ENCODE measurements around the gene KRT81.

KRT81 gene

GRCh38 chr12:52248541-52249461 is 42.5 kb downstream of the KRT81 start:
- no peak overlapping the region for H3K4me2 ChIP-seq (ENCODE audit: low read length)

GRCh38 chr12:52247622-52248540 is 43.5 kb downstream of the KRT81 start:
- no peak for TF ChIP-seq CTCF (IDR thresholded peaks at IDR 0.05; ENCODE audit: low read length)
- no peak for TF ChIP-seq EZH2 (IDR thresholded peaks at IDR 0.05; ENCODE audit: borderline replicate concordance, low read length)
- no peaks in the 10 kb centered on the region for H4K20me1 ChIP-seq (ENCODE audit: insufficient read depth, low read length)
- H3K4me1 ChIP-seq (ENCODE audit: insufficient read depth, low read length, severe bottlenecking): no peaks in the 10 kb centered on the region
- H3K9ac ChIP-seq (ENCODE audit: low read length): no peak overlapping the region
- no peaks in the 10 kb centered on the region for H3K36me3 ChIP-seq (ENCODE audit: insufficient read depth, low read length)
- no peak overlapping the region for H3K4me3 ChIP-seq (ENCODE audit: low read depth, low read length, poor library complexity, severe bottlenecking)
- H2AFZ ChIP-seq (ENCODE audit: low read length): no peak overlapping the region
- no peaks in the 10 kb centered on the region for H3K9me3 ChIP-seq (ENCODE audit: low read length)
- H3K27ac ChIP-seq (ENCODE audit: low read depth, low read length, poor library complexity, severe bottlenecking): no peak overlapping the region
- no peaks in the 10 kb centered on the region for H3K9me2 ChIP-seq (ENCODE audit: low read depth, low read length)
- no peaks in the 10 kb centered on the region for H3K27me3 ChIP-seq (ENCODE audit: insufficient read depth, low read length)
- H3K4me2 ChIP-seq (ENCODE audit: low read length): no peak overlapping the region
- no peaks in the 10 kb centered on the region for H3F3A ChIP-seq (ENCODE audit: insufficient read depth, low read length)
- no peaks in the 10 kb centered on the region for H3K79me2 ChIP-seq (ENCODE audit: insufficient read depth, low read length)

More at GRCh38 chr12:52248541-52249461, 42.5 kb downstream of the KRT81 start:
- Histone ChIP-seq H3K9me2 (ENCODE audit: low read depth, low read length) (no peaks in the 10 kb centered on the region), H3K79me2 (ENCODE audit: insufficient read depth, low read length) (no peaks in the 10 kb centered on the region), H3F3A (ENCODE audit: insufficient read depth, low read length) (no peaks in the 10 kb centered on the region), H3K9ac (ENCODE audit: low read length) (no peak overlapping the region), H3K9me3 (ENCODE audit: low read length) (no peaks in the 10 kb centered on the region), H3K27ac (ENCODE audit: low read depth, low read length, poor library complexity, severe bottlenecking) (no peak overlapping the region), H4K20me1 (ENCODE audit: insufficient read depth, low read length) (no peaks in the 10 kb centered on the region), H3K4me3 (ENCODE audit: low read depth, low read length, poor library complexity, severe bottlenecking) (no peak overlapping the region), H3K27me3 (ENCODE audit: insufficient read depth, low read length) (no peaks in the 10 kb centered on the region), H3K36me3 (ENCODE audit: insufficient read depth, low read length) (no peaks in the 10 kb centered on the region), H3K4me1 (ENCODE audit: insufficient read depth, low read length, severe bottlenecking) (no peaks in the 10 kb centered on the region), H2AFZ (ENCODE audit: low read length) (no peak overlapping the region)
- TF ChIP-seq CTCF (IDR thresholded peaks at IDR 0.05; ENCODE audit: low read length): no peak
- TF ChIP-seq EZH2 (IDR thresholded peaks at IDR 0.05; ENCODE audit: borderline replicate concordance, low read length): no peak

- no peak overlapping the region for H2AFZ ChIP-seq (ENCODE audit: low read length)
- H3K4me2 ChIP-seq (ENCODE audit: low read length): no peak overlapping the region
- H3K9ac ChIP-seq (ENCODE audit: low read length): no peak overlapping the region
- no peaks in the 10 kb centered on the region for H3K27me3 ChIP-seq (ENCODE audit: insufficient read depth, low read length)
- no peak overlapping the region for H3K4me3 ChIP-seq (ENCODE audit: low read depth, low read length, poor library complexity, severe bottlenecking)
- H3K36me3 ChIP-seq (ENCODE audit: insufficient read depth, low read length): no peaks in the 10 kb centered on the region
- H3K27ac ChIP-seq (ENCODE audit: low read depth, low read length, poor library complexity, severe bottlenecking): no peak overlapping the region
- H3K9me2 ChIP-seq (ENCODE audit: low read depth, low read length): no peaks in the 10 kb centered on the region
- no peaks in the 10 kb centered on the region for H3K9me3 ChIP-seq (ENCODE audit: low read length)
- H3K79me2 ChIP-seq (ENCODE audit: insufficient read depth, low read length): no peaks in the 10 kb centered on the region
- TF ChIP-seq CTCF (IDR thresholded peaks at IDR 0.05; ENCODE audit: low read length): no peak
- no peak for TF ChIP-seq EZH2 (IDR thresholded peaks at IDR 0.05; ENCODE audit: borderline replicate concordance, low read length)
- no peaks in the 10 kb centered on the region for H4K20me1 ChIP-seq (ENCODE audit: insufficient read depth, low read length)
- H3F3A ChIP-seq (ENCODE audit: insufficient read depth, low read length): no peaks in the 10 kb centered on the region
- H3K4me1 ChIP-seq (ENCODE audit: insufficient read depth, low read length, severe bottlenecking): no peaks in the 10 kb centered on the region
Observed at GRCh38 chr12:52246720-52247621, 44.4 kb downstream of the KRT81 start.

Measured in OCI-LY1 (cell line).